Stimulated activated CD4-positive, alpha-beta T cell treated with anti-CD3 and anti-CD28 coated beads, TNF-alpha, amount 100 ng/mL, for 4 hours (primary cell): Measurements from ENCODE around the gene CUX1.
A peak's percentile ranks its signal among the peaks of the same experiment; 100 is the strongest.
"Not testable (repeated sequence)": the region's sequence is repeated elsewhere in the genome, so short reads cannot be mapped to it uniquely, and the experiment has no call there.

Experiments used
- DNase-seq, 3 experiments: peaks; one replicate each; pipeline ENCODE4 v3.0.0-alpha.2; 2020; ENCODE audit warnings: low read depth in 3 of 3

CUX1 gene

DNA sequence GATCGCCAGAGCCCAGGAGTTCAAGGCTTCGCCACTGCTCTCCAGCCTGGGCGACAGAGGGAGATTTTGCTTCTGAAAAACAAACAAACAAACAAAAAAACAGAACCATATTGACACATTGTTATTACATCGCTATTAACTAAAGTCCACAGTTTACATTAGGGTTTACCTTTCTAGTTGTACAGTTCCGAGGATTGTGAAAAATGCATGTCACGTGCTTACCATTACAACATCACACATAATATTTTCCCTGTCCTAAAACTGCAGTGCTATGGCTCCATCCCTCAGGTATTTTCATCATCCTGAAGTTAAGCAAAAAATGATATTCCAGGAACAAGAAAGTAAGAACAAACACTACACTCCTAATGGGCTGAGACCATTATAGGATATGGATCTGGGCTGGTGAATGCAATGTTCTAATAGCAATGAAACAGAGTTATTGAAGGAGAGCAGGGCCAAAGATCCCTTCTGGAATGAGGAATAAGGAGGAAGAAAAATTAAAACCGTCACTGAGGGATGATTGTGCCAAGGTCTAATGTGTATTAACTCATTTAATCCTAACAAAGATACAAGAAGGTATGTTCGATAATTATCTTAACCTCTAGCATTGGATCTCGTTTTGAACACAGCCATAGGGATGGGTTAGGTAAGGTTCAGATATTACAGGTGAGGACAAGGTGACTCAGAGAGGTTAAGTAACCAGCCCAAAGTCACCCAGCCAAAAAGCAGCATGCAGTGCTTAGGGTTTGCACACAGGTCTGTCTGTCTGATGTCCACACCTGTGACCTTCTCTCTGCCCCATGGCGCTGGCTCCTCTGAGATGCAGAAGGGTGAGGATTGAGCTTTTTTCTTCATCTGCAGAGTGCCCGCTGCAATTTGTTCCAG is 14.0 kb upstream of the CUX1 start:
- DNase-seq: no peak

DNA sequence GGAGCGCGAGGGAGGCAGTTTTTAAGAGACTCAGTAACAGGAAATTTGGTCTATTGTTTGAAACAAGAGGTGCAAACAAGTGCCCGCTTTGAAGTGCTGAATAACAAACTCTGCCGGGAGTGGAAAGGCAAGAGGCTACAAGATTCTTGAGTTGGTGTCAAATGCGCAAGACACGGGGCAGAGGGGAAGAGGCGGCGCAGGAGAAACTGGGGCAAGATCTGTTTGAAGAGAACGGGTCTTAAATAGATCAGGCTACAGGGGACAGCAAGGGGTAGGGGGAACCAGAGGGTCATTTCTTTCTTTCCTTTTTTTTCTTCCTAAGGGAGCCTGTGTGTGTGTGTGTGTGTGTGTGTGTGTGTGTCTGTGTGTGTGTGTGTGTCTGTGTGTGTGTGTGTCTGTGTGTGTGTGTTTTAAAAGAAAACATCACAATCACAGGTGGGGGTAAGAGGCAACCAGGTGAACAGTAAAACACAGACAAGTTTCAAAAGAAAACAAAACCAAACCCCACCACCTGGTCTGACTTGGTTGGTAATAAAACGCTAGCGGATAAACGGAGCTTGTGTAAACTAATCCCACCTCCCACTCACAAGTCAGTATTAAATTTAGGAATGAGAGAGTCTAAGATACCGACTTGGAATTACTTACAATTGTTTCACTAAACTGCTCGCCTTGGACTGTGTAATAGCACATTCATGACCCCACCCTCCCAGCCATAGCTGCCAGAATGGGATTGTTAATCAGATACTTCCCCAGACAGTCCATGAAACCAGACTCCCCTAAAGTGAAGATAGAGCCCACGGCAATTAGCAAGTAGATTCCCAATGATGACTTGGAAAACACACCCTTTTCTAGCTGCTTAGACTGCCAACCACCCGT is 13.1 kb upstream of the CUX1 start:
- no peak for DNase-seq

DNA sequence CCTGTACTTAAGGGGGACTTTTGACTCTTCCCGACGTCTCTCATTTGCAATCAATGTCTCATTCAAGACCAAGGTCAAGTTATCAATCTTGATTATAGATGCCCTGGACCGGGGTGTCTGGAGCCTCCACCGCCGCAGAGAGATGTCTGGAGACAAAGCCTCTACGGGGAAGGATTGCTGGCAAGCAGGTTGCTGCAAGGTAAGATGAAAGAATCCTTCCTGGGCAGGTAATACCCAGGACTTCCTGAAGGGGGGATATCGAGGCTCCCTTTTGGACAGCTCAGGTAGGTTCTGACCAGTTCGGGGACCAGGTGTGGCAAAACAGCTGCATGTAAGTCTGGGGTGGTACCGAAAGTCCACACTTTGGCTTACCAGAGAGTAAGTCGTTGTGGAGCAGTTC is 12.5 kb upstream of the CUX1 start:
- no peak for DNase-seq

DNA sequence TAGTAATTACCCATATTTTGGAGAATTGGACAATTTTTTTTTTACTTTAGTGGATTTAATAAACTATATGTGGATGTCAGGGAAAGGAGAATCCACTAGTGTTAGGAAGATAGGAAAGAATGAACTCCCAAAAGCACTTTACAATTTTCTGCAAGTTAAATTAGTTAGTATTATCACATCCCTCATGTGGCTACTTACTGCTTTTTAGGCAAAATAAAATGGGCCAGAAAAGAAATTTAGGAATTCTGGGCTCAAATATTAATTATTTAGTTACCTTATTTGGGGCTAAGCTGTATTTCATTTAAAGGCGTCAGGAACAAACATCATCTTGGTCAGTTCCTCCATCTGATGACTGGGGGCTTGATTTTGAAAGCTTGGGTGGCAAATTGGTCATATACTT is 4.8 kb upstream of the CUX1 start:
- DNase-seq: no peak

DNA sequence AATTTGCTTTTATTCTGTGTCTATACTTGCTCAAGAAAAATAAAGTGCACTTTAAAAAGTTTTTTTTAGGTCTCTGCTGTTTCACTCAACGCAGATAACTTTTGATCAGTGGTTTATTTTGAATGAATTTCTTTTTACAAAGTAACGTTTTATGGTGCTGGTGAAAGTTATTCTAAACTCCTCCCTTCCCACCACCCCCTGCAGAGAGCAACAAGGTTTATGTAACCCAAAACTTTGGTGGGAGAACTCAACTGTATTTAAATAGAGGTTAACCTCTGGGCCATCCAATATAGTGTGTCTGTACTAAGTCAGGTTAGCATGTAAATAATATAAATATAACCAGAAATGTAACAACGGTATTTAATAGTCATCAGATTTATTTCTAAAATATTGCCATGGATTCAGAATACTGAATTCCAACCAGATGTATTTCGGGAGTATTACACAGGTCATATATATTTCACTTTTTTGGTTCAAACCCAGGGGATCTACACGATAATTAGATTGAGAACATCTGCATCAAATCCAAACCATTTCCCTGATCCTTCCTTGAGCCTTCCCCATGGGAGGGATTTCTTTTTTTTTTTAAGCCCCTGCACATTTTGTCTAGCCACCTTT is 3.9 kb upstream of the CUX1 start:
- no peak for DNase-seq

DNA sequence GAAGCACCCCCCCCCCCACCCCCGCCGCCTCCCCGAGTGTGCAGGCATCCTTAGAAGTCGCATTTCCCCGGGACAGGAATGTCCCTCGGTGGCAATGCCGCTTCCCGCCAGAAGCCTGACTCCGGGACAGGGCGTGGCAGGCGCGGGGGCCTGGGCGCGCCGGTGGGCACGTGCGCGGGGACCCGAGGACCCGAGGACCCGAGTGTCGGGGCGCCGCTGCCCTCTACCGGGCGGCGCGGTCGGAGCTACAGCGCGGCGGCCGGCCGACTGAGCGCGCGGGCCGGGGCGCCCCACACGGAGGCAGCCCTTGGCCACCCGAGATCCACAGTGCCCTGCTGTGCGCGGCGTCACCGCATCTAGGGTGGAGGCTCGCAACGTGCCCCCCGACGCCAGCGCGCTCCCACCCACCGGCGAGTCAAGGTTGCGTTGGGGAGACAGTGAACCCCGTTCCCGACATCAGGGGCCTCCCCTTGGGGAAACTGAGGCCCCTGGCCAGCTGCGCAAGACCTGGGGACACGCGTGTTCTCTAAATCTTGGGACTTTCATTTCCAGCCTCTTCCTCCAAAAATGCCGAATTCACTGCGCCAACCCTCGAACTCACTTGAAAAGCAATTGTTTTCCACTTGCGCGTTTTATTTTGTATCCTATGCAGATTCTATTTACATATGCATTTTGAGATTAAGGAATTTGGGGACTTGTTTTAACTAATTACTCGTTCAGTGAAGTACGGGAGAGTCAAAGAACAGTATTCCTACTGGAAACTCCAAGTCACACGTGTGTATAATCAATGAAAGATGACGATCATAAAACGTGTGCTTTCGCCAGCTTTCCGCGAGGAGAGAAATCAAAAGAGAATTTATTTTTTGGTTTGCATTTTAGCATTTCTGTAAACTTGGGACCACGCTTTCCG is 3.1 kb upstream of the CUX1 start:
- DNase-seq: peak in 2 of 3 experiments; percentile 32 to 43

DNA sequence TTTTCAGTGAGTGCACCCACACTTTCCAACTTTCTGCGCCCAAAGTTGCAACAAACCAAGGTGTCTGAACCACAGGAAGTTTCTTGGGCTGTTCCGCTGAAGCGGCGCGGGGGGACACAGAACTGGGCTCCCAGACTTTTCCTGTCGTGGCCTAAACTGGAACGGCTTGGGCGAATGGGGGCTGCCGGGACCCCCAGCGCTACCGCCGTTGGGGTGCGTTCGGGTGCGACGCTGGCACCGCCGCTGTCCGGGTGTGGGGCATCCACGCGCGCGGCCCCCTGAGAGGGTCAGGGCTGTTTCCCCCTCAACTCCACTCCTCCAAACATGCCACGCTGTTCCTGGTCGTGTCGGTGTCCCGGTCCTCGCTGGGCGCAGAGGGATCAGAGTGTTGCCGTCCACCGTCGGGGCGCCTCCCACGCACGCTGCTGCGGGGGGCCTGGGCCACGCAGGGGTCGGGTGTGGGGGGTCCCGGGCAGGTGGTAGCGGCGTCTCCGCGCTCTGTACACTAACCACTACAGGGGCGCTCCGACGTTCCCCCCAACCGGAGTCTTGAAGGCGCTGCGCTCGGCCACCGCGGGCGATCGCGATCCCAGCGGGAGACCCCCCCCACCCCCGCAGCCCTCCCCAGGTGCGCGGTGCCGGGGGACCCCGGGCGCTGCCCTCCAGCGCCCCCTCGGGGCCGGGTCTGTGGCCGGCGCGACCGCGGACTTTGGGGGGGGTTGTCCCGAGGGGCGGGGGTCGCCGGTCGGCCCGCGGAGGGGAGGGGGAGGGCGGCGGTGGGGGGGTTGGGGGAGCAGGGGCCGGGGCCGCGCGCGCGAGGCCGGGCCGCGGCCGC is 2.2 kb upstream of the CUX1 start:
- peak; percentile 35 to 58 (median 45) for DNase-seq

DNA sequence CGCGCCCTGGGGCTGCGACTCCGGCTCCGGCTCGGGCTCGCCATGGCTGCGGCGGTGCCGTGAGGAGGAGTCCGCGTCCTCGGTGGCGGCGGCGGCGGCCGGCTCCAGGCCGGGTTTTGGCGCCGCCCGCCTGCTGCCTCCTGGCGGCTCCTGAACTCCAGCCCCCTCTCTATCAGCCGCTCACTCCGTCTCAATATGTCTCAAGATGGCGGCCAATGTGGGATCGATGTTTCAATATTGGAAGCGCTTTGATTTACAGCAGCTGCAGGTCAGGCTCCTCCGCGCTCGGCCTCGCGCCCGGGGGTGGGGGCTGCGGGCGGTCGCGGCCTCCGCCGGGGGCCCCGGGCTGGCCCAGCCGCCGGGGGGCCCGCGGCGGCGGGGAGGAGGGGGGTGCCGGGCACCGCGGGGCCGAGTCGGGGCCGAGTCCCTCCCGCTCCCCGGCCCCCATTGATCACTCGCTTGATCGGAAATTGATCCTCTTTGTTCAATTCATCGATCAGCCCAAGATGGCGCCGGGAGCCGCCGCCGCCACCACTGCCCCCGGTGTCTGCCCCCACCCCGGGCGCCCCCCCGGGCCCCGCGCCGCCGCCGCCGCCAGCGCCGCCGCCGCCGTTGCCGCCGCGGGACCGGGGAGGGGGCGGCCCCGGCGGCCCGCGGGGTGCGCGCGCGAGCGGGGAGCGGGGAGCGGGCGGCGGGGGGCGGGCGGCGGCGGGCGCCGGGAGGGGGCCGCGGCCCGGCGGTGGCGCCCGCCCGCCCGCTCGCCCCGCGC is 1.4 kb upstream of the CUX1 start:
- peak; percentile 39 to 54 (median 50) for DNase-seq

DNA sequence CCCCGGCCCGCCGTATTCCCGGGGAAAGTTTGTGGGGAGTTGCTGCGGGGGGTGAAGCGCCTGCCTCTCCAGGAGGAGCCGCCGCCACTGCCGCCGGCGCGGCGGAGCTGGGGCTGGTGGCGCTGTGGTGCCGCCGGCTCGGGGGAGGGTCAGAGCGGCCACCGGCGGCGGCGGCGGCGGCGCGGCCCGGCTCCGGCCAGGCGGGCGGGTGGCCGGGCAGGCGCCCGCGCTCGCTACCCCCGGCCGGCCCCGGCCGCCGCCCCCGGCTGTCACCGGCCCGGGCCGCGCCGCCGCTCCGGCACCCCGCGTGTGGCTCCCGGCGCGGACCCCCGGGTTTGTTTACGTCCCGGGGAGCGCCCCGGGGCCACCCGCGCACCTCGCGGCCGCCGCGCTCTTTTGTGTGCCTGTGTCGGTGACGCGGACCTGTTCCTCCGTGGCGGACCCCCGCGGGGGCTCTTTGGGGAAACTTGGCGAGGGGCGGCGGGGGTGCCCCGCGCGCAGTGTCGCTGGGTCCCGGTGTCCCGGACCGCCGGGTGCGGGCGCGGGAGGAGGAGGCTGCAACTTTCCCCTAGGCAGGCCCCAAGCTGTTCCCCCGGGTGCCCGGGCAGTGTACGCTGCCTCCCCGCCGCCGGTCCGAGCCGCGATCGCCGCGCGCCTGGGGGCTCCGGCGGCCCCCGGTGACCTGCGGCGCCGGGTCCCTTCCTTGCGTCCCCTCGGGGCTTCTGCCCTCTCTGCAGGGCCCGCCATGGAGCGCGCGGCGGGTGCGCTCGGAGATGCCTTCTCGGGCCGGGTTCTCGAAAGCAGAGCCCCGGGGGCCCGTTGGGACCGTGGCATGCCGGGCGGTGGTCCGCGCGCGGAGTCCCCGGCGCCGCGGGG is 593 bp upstream of the CUX1 start:
- peak in 1 of 3 experiments; percentile 2 for DNase-seq

DNA sequence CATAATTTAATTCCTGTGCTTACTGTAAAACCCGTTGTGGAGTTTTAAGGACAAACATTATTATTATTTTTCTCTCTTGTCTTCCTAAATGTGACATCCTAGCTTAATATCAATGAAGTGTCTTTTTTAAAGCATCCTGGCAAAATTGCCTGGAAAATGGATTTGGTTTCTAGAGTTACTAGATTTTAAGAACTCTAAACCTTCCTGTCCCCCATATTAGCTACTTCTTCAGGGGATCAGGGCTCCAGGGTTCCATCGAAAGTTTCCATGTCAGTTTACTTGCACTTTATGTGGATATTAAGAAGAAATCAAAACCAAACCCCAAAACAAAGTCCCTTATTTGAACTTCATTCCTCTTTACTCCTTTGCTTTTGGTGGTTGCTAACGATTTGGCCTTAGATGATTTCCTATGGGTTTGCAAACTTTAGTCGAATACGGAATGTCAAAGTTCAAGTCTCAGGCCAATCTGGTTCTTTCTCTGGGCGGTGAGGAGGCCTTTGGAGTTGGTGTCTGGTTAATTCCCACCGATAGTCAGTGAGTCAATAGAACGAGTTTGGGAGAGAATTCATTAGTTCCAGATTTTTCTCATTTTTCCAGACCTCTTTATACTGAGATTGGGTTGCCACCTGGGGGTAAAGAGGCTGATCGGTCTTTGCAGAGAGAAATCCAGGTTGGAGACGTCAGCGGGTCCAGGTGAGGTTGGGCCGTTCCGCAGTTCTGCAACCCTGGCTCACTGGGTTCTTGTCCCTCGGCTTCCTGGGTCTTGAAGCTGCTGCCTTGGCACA is 1.1 kb downstream of the CUX1 start:
- DNase-seq: no peak

DNA sequence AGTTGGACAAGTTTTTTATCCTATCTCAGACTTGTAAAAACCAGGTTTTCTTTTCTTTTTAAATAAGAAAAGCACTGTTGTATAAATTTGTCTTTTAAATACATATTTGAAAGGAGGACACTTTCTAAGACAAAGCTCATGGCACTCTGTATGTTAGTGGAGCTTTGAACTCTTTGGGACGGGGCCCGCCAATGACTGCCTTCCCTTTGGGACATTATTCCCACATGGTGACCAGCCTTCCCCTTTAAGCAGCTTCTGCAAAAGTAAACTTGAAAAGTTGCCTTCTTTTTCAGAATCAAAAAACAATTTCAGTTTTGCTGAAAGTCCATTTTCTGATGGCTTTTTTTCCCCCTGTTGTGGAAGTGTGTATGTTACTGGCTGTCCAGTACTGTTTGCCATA is 1.8 kb downstream of the CUX1 start:
- no peak for DNase-seq

DNA sequence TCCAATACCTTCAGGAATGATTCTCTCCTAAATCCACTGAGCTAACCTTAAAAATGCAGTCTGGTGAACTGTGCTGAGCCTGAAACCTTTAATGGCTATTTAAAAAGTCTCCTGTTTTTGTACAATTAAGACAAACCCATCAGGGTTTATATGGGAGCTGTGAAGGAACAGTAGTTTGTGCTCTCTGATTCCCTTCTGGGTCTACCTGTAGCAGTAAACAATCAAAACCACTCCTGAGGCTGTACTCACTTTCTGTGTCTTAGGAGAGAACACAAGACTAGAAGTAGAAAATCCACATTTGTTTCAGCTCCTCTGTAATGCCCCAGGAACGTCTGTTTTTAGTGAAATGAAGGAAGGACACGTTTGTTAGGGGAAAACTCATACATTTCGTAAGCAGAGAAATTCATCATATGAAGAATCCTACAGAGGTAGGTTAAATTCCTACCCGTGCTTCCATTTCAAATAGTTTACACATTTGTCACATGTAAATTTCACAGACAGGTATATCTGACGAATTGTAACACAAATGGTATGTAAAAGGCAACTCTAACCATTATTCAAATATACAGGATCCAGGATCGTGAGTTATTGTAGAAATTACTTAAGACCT is 2.6 kb downstream of the CUX1 start:
- no peak for DNase-seq

DNA sequence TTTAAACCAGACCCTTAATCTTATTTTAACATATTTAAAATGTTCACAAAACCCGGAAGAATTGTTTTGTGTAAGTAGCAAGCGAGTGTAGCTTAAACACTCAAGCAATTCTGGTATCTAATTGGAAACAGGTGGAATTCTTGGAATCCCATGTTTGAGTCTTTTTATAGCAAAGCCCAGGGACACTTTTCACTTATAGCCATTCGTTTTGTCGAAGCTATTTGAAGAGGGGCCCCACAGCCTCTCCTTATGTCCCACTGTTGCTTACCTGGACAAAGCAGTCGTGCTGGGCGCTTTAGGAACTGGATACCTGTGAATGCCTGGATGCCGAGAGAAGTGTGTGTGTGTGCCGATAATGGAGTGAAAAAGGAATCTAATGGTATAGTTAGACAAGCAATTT is 3.3 kb downstream of the CUX1 start:
- no peak for DNase-seq

DNA sequence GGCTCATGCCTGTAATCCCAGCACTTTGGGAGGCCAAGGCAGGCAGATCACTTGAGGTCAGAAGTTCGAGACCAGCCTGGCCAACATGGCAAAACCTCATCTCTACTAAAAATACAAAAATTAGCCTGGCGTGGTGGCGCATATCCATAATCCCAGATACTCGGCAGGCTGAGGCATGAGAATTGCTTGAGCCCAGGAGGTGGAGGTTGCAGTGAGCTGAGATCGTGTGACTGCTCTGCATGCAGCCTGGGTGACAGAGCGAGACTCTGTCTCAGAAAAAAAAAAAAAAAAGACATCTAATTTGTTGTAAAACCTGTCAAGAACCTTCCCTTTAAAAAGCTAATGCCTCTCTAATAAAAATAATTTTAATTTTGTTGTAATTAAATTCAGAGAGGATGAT is 5.2 kb downstream of the CUX1 start:
- not testable (repeated sequence) for DNase-seq

DNA sequence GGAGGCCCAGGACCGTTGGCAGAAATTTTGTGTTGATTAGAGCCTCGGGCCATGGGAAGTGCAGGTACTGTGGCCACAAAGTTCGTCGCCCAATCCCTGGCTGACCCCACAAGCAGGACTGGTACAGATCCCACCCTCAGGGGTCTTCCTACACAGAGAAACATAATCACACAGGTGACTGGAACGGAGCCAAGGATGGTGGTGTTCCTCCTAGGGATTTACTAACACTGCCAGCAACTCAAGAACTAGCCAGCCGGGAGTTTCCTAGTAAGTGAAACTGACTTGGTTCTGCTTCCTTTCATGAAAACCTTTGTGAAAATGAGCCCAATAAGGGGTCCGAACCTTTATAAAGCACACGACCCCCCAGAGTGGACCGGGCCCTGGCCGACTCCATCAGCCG is 5.7 kb downstream of the CUX1 start:
- no peak for DNase-seq

DNA sequence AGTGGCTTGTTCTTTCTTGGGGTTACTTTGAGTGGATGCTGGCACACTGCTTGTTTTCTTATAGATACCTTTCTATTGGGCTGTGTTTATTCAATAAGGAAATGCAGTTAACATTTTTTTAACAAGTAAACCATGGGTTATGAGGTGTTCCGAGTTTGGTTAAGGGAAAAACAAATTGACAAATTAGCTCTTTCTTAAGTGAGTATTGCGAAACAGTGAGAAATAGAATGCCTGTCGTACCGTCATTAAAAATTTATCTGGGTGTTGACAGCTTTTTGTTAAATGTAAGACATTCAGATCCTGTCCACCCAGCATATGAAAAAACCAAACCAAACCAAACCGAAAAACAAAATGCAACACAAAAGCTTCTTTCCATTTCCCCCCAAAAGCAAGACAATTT is 6.2 kb downstream of the CUX1 start:
- DNase-seq: no peak

DNA sequence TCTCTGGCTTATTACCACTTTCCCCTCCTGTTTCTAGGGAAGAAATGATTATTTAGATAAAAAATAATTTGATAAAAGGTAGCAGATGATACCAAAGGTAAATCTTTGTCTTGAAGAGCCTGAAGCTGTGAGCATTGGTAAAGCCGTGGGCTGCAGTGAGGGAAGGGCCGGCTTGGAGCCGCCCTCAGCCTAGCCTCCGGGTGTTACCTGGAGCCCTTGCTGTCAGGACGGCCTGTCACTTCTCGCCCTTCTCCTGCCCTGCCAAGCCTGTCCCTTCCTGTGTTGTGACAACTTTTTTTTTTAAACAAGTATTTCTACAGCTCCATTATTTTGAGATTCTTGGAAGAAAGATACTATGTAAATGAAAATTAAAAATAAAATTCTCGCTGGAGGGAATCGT is 7.0 kb downstream of the CUX1 start:
- no peak for DNase-seq
